Spleen (tissue), 11 donors: Measurements from ENCODE around the gene KDF1. TPM values are rescaled to one million over a fixed set of nuclear protein-coding genes. Genes with fewer than 3 reads are reported as not detected.

Experiments used
- DNase-seq: peaks from one replicate; pipeline ENCODE4 v3.0.0-alpha.2; 2020
- H3K27ac ChIP-seq, 8 donors: fragments of 200-600 bp; sonication (generic) in 7 of 8; 1 replicate in 4 of 8; 2 replicates in 4 of 8; pipeline versions ENCODE4 v1.5.0 to v1.8.0; 2016 to 2021; ENCODE audit warnings: inconsistent platforms in 4 of 8, mild to moderate bottlenecking in 4 of 8, moderate library complexity in 1 of 8
- H3K27me3 ChIP-seq, 7 donors: fragments of 200-600 bp; sonication (generic) in 6 of 7; replicated peaks in 1 of 7; 1 replicate in 4 of 7; 2 replicates in 3 of 7; pipeline versions ENCODE4 v1.5.0 to v1.8.0; 2016 to 2021; ENCODE audit warnings: inconsistent platforms in 3 of 7, mild to moderate bottlenecking in 1 of 7
- H3K36me3 ChIP-seq, 6 donors: fragments of 200-600 bp; sonication (generic) in 5 of 6; 1 replicate in 4 of 6; 2 replicates in 2 of 6; pipeline versions ENCODE4 v1.5.0 to v1.8.0; 2016 to 2021; ENCODE audit warnings: inconsistent platforms in 2 of 6
- H3K4me1 ChIP-seq, 6 donors: fragments of 200-600 bp; sonication (generic) in 5 of 6; 1 replicate in 3 of 6; 2 replicates in 3 of 6; pipeline versions ENCODE4 v1.5.0 to v1.8.0; 2016 to 2021; ENCODE audit warnings: inconsistent platforms in 3 of 6
- H3K4me3 ChIP-seq, 8 donors: fragments of 200-600 bp; sonication (generic) in 7 of 8; 1 replicate in 4 of 8; 2 replicates in 4 of 8; pipeline versions ENCODE4 v1.5.0 to v1.8.0; 2016 to 2021; ENCODE audit warnings: inconsistent platforms in 4 of 8, mild to moderate bottlenecking in 4 of 8, moderate library complexity in 2 of 8
- H3K9me3 ChIP-seq, 8 donors: fragments of 200-600 bp; sonication (generic) in 7 of 8; 1 replicate in 4 of 8; 2 replicates in 4 of 8; pipeline versions ENCODE4 v1.5.0 to v1.8.0; 2016 to 2021; ENCODE audit warnings: inconsistent platforms in 4 of 8
- POLR2A ChIP-seq, 3 donors: fragments of 450-650 bp; IDR thresholded peaks; one replicate each; pipeline ENCODE4 v1.5.1; 2017; ENCODE audit warnings: antibody characterized with exemption in 3 of 3, mild to moderate bottlenecking in 1 of 3
- POLR2AphosphoS5 ChIP-seq, 3 donors: sonication (generic); formaldehyde crosslinking; IDR thresholded peaks; one replicate each; pipeline ENCODE4 v1.5.1; 2017; ENCODE audit warnings: antibody characterized with exemption in 3 of 3
- WGBS, 5 donors: extraction: QIAGEN DNeasy Blood & Tissue Kit in 3 of 5; methylation state at CpG; one replicate each; pipeline versions ENCODE4 v1.1.5 to v1.1.7; 2013 to 2018; 5-methylcytosine and 5-hydroxymethylcytosine counted together
- intact Hi-C: fragments of 100-400 bp; cut with DNase I; formaldehyde crosslinking; loops from one replicate; pipeline ENCODE4 v1.15.0; 2023; ENCODE audit warnings: low total_unique reads
- polyA plus RNA-seq, 3 donors: library from polyadenylated mRNA; stranded (reverse); fragments of 200-250 nt; gene quantifications; one replicate each; pipeline ENCODE4 v1.2.1, GENCODE V29; 2013
- total RNA-seq, 7 donors: library from RNA; depleted of rRNA in 3 of 7; stranded (reverse); fragments of >200 nt in 3 of 7; fragmentation: NEBNext Ultra II Directional in 4 of 7; extraction: Animal tissue kit (Norgen Biotek cat#: 25700) in 4 of 7; gene quantifications; one replicate each; pipeline versions ENCODE4 v1.1.0 to v1.2.1, GENCODE V29; 2016 to 2021
- TF ChIP-seq, protein P1 (sequence below), 11 experiments: fragments of 200-600 bp in 7 of 11; fragments of 450-650 bp in 4 of 11; sonication (generic) in 4 of 11; IDR thresholded peaks in 8 of 11; conservative IDR thresholded peaks in 3 of 11; 1 replicate in 7 of 11; 2 replicates in 4 of 11; pipeline versions ENCODE4 v1.4.0 to v1.8.0; 2016 to 2021; ENCODE audit warnings: antibody characterized with exemption in 11 of 11, inconsistent platforms in 4 of 11, mild to moderate bottlenecking in 1 of 11
- donor health status: healthy with polysubstance abuse.
- donor health status: DM: no; HTN: no; CAD: no; lungs with moderate emphysema.
- donor health status: DM: no; HTN: no; CAD: no.
- donor health status: Bipolar disorder and iron deficiency.
- donor health status: healthy.
- donor health status: DM: no; HTN: no; CAD: no.
- donor health status: DM: yes; HTN: yes; CAD: no.

KDF1 gene
- total and polyA plus RNA-seq, 10 donors, result 0.44 to 2.1 (median 0.98) TPM

GRCh38 chr1:26996665-26997064 lies 36.4 kb upstream of the KDF1 start:
- Histone ChIP-seq H3K4me3 (no peak overlapping the region), H3K4me1 (peaks cover 18 to 84% (median 56%) of the 10 kb centered on the region in 6 donors), H3K9me3 (no peaks in the 10 kb centered on the region), H3K27ac (no peak overlapping the region), H3K36me3 (no peaks in the 10 kb centered on the region), H3K27me3 (peaks cover 0 to 57% (median 23%) of the 10 kb centered on the region in 7 donors)
- WGBS, 5 donors, result 73 to 90% (median 85%) methylated on average over 4 of the region's 4 CpGs
- DNase-seq, result no peak
- TF ChIP-seq POLR2A (IDR thresholded peaks at IDR 0.05) (no peak), POLR2AphosphoS5 (IDR thresholded peaks at IDR 0.05) (no peak)
- TF ChIP-seq, protein P1, sequence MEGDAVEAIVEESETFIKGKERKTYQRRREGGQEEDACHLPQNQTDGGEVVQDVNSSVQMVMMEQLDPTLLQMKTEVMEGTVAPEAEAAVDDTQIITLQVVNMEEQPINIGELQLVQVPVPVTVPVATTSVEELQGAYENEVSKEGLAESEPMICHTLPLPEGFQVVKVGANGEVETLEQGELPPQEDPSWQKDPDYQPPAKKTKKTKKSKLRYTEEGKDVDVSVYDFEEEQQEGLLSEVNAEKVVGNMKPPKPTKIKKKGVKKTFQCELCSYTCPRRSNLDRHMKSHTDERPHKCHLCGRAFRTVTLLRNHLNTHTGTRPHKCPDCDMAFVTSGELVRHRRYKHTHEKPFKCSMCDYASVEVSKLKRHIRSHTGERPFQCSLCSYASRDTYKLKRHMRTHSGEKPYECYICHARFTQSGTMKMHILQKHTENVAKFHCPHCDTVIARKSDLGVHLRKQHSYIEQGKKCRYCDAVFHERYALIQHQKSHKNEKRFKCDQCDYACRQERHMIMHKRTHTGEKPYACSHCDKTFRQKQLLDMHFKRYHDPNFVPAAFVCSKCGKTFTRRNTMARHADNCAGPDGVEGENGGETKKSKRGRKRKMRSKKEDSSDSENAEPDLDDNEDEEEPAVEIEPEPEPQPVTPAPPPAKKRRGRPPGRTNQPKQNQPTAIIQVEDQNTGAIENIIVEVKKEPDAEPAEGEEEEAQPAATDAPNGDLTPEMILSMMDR (IDR thresholded peaks at IDR 0.05 in 8 of 11, conservative IDR thresholded peaks at IDR 0.05 in 3 of 11), result no peak
- intact Hi-C loops, result no loop called here

DNA sequence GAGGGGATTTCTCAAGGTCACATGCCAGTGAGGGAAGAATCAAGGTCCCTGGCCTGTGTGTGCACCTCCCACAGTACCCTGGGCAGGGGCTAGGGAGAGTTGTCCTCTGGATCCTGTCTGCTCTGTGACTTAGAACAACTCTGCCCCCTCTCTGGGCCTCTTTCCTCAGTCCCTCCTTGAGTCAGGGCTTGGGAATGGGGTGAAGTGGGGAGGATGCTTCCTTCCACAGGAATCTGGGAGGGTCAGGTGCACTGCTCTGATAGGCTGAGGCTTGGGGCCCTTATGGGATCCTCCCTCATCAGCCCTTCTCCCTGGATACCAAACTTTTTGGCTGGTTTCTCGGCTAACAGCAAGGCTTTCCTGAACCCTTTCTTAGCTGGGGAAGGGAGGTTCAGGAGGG lies 35.8 kb upstream of the KDF1 start:
- no peak for DNase-seq
- no peak for TF ChIP-seq POLR2AphosphoS5 (IDR thresholded peaks at IDR 0.05)
- TF ChIP-seq POLR2A (IDR thresholded peaks at IDR 0.05), result no peak
- TF ChIP-seq, protein P1 (IDR thresholded peaks at IDR 0.05 in 8 of 11, conservative IDR thresholded peaks at IDR 0.05 in 3 of 11), result no peak
- Histone ChIP-seq H3K27ac (peak overlapping the region in 1 of 8 donors; percentile 6), H3K27me3 (peaks cover 0 to 64% (median 23%) of the 10 kb centered on the region in 7 donors), H3K4me1 (peaks cover 15 to 81% (median 49%) of the 10 kb centered on the region in 6 donors), H3K36me3 (no peaks in the 10 kb centered on the region), H3K9me3 (no peaks in the 10 kb centered on the region), H3K4me3 (no peak overlapping the region)
- intact Hi-C loops, result no loop called here
- WGBS, 5 donors, result 57 to 90% (median 79%) methylated on average over 1 of the region's 1 CpG

GRCh38 chr1:26994787-26995517 lies 34.7 kb upstream of the KDF1 start:
- peaks cover 0 to 73% (median 23%) of the 10 kb centered on the region in 7 donors for H3K27me3 ChIP-seq
- TF ChIP-seq POLR2AphosphoS5 (IDR thresholded peaks at IDR 0.05) (no peak), POLR2A (IDR thresholded peaks at IDR 0.05) (no peak)
- TF ChIP-seq, protein P1 (IDR thresholded peaks at IDR 0.05 in 8 of 11, conservative IDR thresholded peaks at IDR 0.05 in 3 of 11), result peak in 1 of 11 experiments; percentile 3
- intact Hi-C loops, result no loop called here
- peaks cover 15 to 70% (median 43%) of the 10 kb centered on the region in 6 donors for H3K4me1 ChIP-seq
- H3K9me3 ChIP-seq, result no peaks in the 10 kb centered on the region
- H3K27ac ChIP-seq, result peak overlapping the region in 2 of 8 donors; percentile 45 to 64
- 43 to 61% (median 54%) methylated on average over 11 to 15 of the region's 15 CpGs for WGBS, 5 donors
- no peaks in the 10 kb centered on the region for H3K36me3 ChIP-seq
- H3K4me3 ChIP-seq, result peak overlapping the region in 7 of 8 donors; percentile 15 to 92 (median 78)
- DNase-seq, result no peak

GRCh38 chr1:26994020-26994786 lies 33.9 kb upstream of the KDF1 start:
- peaks cover 15 to 70% (median 43%) of the 10 kb centered on the region in 6 donors for H3K4me1 ChIP-seq
- H3K36me3 ChIP-seq, result no peaks in the 10 kb centered on the region
- H3K27ac ChIP-seq, result peak overlapping the region in 5 of 8 donors; percentile 27 to 72 (median 64)
- TF ChIP-seq POLR2A (IDR thresholded peaks at IDR 0.05), result no peak
- TF ChIP-seq, protein P1 (IDR thresholded peaks at IDR 0.05 in 8 of 11, conservative IDR thresholded peaks at IDR 0.05 in 3 of 11), result no peak
- peak in 1 of 3 donors; percentile 25 for TF ChIP-seq POLR2AphosphoS5 (IDR thresholded peaks at IDR 0.05)
- WGBS, 5 donors, result 1 to 13% (median 2%) methylated on average over 30 to 97 of the region's 97 CpGs
- peaks cover 0 to 73% (median 23%) of the 10 kb centered on the region in 7 donors for H3K27me3 ChIP-seq
- no peaks in the 10 kb centered on the region for H3K9me3 ChIP-seq
- intact Hi-C loops, result no loop called here
- peak overlapping the region; percentile 72 to 92 (median 78) for H3K4me3 ChIP-seq
- DNase-seq, result no peak
